ENCODE results near the gene SLC9A9. TPM values are rescaled to one million over a fixed set of nuclear protein-coding genes. Genes with fewer than 3 reads are reported as not detected.

The SLC9A9 gene
- total RNA-seq, 1 experiment from 2014 or later, result not detected

DNA sequence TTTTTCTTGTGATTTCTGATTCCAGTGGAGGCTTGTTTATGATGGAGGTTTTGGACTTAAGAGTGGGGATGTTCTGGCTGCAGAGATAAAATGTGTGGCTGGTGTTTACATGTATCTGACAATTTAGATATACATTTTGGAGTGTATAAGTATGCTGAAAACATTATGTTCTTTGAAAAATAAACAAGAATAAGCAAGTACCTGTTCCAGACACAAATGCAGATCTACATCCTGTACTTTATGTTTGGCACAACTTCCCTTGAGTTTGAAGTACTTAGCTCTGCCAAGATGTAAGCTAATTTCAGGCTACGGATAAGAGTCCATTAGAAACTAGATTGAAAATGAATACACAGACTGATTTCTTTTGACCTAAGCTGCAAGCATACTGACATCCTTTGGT lies 451.5 kb downstream of the SLC9A9 start:
- Histone ChIP-seq H3K9me3 (no peaks in the 10 kb centered on the region), H3K4me3 (ENCODE audit: low read depth, low read length) (no peak overlapping the region), H3K27me3 (replicated peaks; ENCODE audit: control insufficient read depth, insufficient read depth, low read length) (no peaks in the 10 kb centered on the region), H3K36me3 (ENCODE audit: control insufficient read depth, insufficient read depth, low read length) (no peaks in the 10 kb centered on the region), H3K4me1 (no peaks in the 10 kb centered on the region)
- no peaks in the 10 kb centered on the region for H3K9me3 Mint-ChIP-seq (ENCODE audit: unreplicated experiment)
- no peak for TF ChIP-seq CTCF (IDR thresholded peaks at IDR 0.05; ENCODE audit: insufficient read depth in 1 of 2, low read depth in 1 of 2, low read length in 1 of 2, severe bottlenecking in 1 of 2, unreplicated experiment in 1 of 2)
- ChIA-PET POLR2A (no interaction called here), CTCF (no interaction called here)
- H3K27me3 Mint-ChIP-seq (ENCODE audit: insufficient read depth, unreplicated experiment), result peaks cover 2% of the 10 kb centered on the region
- H3K4me1 Mint-ChIP-seq (ENCODE audit: low read depth, unreplicated experiment), result no peaks in the 10 kb centered on the region
- no peaks in the 10 kb centered on the region for H3K36me3 Mint-ChIP-seq (ENCODE audit: insufficient read depth, unreplicated experiment)
- H3K4me3 Mint-ChIP-seq (ENCODE audit: unreplicated experiment), result no peak overlapping the region
- DNase-seq, result no peak
- no TSS peak for BruUV-seq (replicated peaks)
- intact Hi-C loops (cut with micrococcal nuclease; ENCODE audit: unreplicated experiment), result no loop called here
- no peak overlapping the region for H3K27ac Mint-ChIP-seq (ENCODE audit: unreplicated experiment)

DNA sequence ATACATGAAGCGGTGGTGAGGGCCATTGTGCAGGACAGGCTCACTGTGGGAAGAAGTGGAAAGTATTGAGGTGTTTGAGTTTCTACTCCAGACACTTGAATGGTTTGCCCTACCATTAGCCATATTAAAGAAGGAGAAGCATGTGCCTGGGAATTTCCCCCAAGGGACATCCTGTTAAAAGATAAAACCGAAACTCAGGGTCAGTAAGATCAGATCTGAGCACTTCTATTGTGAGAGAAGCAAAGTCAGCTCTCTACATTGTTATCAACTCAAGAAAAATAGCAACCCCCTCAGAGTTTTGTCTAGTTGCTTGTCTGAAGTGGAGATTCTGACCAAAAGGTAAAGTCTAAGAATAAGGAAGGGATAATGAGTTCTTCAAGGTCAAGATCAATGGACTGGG lies 458.9 kb downstream of the SLC9A9 start:
- Histone ChIP-seq H3K36me3 (ENCODE audit: control insufficient read depth, insufficient read depth, low read length) (no peaks in the 10 kb centered on the region), H3K4me3 (ENCODE audit: low read depth, low read length) (no peak overlapping the region), H3K4me1 (no peaks in the 10 kb centered on the region), H3K27me3 (replicated peaks; ENCODE audit: control insufficient read depth, insufficient read depth, low read length) (no peaks in the 10 kb centered on the region), H3K9me3 (no peaks in the 10 kb centered on the region)
- Mint-ChIP-seq H3K9me3 (ENCODE audit: unreplicated experiment) (no peaks in the 10 kb centered on the region), H3K27me3 (ENCODE audit: insufficient read depth, unreplicated experiment) (peaks cover 4% of the 10 kb centered on the region), H3K27ac (ENCODE audit: unreplicated experiment) (no peak overlapping the region), H3K36me3 (ENCODE audit: insufficient read depth, unreplicated experiment) (no peaks in the 10 kb centered on the region), H3K4me3 (ENCODE audit: unreplicated experiment) (no peak overlapping the region), H3K4me1 (ENCODE audit: low read depth, unreplicated experiment) (no peaks in the 10 kb centered on the region)
- ChIA-PET POLR2A (no interaction called here), CTCF (no interaction called here)
- intact Hi-C loops (cut with micrococcal nuclease; ENCODE audit: unreplicated experiment), result no loop called here
- TF ChIP-seq CTCF (IDR thresholded peaks at IDR 0.05; ENCODE audit: insufficient read depth in 1 of 2, low read depth in 1 of 2, low read length in 1 of 2, severe bottlenecking in 1 of 2, unreplicated experiment in 1 of 2), result no peak
- no peak for DNase-seq
- no TSS peak for BruUV-seq (replicated peaks)

- H3K4me1 ChIP-seq, result no peaks in the 10 kb centered on the region
- no peaks in the 10 kb centered on the region for H3K9me3 Mint-ChIP-seq (ENCODE audit: unreplicated experiment)
- no peak overlapping the region for H3K27ac Mint-ChIP-seq (ENCODE audit: unreplicated experiment)
- no peaks in the 10 kb centered on the region for H3K36me3 Mint-ChIP-seq (ENCODE audit: insufficient read depth, unreplicated experiment)
- H3K27me3 Mint-ChIP-seq (ENCODE audit: insufficient read depth, unreplicated experiment), result peaks cover 4% of the 10 kb centered on the region
- no peak overlapping the region for H3K4me3 Mint-ChIP-seq (ENCODE audit: unreplicated experiment)
- BruUV-seq (replicated peaks), result no TSS peak
- intact Hi-C loops (cut with micrococcal nuclease; ENCODE audit: unreplicated experiment), result no loop called here
- no peaks in the 10 kb centered on the region for H3K27me3 ChIP-seq (replicated peaks; ENCODE audit: control insufficient read depth, insufficient read depth, low read length)
- ChIA-PET CTCF (no interaction called here), POLR2A (no interaction called here)
- no peak for DNase-seq
- no peaks in the 10 kb centered on the region for H3K4me1 Mint-ChIP-seq (ENCODE audit: low read depth, unreplicated experiment)
- H3K4me3 ChIP-seq (ENCODE audit: low read depth, low read length), result no peak overlapping the region
- H3K9me3 ChIP-seq, result no peaks in the 10 kb centered on the region
- TF ChIP-seq CTCF (IDR thresholded peaks at IDR 0.05; ENCODE audit: insufficient read depth in 1 of 2, low read depth in 1 of 2, low read length in 1 of 2, severe bottlenecking in 1 of 2, unreplicated experiment in 1 of 2), result no peak
- H3K36me3 ChIP-seq (ENCODE audit: control insufficient read depth, insufficient read depth, low read length), result no peaks in the 10 kb centered on the region
These were observed 460.8 kb downstream of the SLC9A9 start for GRCh38 chr3:143387425-143387824.
